ENCODE results near the gene METTL2B. TPM values are rescaled to one million over a fixed set of nuclear protein-coding genes. Genes with fewer than 3 reads are reported as not detected.
"Not testable (repeated sequence)": the region's sequence is repeated elsewhere in the genome, so short reads cannot be mapped to it uniquely, and the experiment has no call there.

METTL2B gene
- total RNA-seq, 4 donors from 2014 or later: 18.2 to 25.1 (median 19.8) TPM

DNA sequence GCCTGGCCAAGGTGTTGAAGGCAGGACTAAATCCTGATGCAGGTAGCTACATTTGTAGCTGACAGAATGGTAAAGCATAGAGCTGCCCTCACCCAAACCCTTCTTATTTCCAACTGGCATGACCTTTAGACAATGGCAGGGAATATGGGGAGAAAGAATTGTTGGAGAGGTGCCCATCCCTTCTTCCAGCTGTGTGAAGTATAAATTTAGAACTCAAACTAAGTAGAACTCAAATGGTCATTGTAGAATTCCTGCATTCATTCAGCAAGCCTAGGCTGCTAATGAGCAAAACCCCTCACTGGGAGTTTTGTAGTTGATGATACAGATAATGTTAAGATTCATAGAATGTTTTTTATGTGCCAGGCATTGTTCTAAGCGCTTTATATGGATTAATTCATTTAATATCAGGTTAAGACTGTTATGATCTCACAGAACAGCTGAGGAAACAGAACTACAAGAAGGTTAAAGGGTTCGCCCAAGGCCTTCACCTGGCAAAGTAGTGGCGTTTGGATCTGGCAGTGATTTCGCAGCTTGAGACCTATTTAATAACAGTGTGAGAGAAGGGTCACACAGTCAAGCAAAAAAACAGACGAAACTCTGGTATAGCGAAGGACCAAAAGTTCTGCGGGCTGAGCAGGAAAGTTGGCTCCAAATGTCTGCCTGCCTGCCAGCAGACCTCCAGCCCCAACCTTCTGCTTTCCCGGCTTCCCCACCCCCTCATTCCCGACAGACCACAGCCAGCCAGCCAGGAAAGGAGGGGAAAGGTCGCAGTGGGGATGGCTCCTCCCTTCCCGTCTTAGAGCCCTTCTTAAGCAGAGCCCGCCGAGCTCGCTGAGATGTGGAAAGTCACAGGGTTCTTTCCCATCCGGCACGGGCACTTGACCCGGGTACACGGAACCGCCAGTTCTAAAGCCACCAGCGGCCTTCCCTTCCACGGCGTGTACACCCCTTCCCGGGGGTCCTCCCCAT, 22.4 kb upstream of the METTL2B start:
- H3K4me3 ChIP-seq (ENCODE audit: low read depth, poor library complexity, severe bottlenecking): no peak overlapping the region
- peak; percentile 76 to 93 for DNase-seq (ENCODE audit: low spot score in 2 of 2)
- intact Hi-C loops (cut with DNase I; ENCODE audit: low total_unique reads): no loop called here
- no peak for TF ChIP-seq POLR2A (IDR thresholded peaks at IDR 0.05)
- TF ChIP-seq, protein P1, sequence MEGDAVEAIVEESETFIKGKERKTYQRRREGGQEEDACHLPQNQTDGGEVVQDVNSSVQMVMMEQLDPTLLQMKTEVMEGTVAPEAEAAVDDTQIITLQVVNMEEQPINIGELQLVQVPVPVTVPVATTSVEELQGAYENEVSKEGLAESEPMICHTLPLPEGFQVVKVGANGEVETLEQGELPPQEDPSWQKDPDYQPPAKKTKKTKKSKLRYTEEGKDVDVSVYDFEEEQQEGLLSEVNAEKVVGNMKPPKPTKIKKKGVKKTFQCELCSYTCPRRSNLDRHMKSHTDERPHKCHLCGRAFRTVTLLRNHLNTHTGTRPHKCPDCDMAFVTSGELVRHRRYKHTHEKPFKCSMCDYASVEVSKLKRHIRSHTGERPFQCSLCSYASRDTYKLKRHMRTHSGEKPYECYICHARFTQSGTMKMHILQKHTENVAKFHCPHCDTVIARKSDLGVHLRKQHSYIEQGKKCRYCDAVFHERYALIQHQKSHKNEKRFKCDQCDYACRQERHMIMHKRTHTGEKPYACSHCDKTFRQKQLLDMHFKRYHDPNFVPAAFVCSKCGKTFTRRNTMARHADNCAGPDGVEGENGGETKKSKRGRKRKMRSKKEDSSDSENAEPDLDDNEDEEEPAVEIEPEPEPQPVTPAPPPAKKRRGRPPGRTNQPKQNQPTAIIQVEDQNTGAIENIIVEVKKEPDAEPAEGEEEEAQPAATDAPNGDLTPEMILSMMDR (IDR thresholded peaks at IDR 0.05): no peak
- WGBS, 2 donors: 43 to 48% methylated on average over 21 to 23 of the region's 23 CpGs

DNA sequence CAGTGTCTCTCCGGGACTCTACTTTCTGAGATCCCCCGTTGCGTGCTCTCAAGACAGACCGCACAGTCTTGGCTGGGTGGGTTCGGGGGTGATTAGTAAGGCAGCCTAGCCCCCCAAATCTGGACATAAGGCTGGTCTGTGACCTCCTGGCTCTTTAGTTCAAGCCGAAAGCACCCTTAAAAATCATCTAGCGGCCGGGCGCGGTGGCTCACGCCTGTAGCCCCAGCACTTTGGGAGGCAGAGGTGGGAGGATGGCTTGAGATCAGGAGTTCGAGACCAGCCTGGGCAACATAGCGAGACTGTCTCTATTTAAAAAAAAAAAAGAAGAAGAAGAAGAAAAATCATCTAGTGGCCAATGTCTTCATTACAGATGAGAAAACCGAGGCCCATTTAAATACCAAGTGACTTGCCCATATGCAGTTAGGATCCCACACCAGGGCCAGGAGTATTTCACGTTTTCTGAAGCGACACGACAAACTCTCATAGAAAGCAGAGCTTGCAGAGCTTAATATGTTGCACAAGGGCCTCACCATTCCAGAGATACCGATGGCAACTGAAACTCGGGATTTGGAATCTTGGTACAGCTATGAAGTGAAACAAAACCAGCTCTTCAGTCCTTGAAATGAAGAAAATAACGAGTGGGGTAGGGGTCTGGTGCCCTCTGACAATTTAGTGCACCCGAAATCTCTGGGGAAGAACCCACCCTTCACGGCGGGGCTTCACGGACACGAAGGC, 21.6 kb upstream of the METTL2B start:
- H3K4me3 ChIP-seq (ENCODE audit: low read depth, poor library complexity, severe bottlenecking): no peak overlapping the region
- TF ChIP-seq, protein P1 (IDR thresholded peaks at IDR 0.05): no peak
- TF ChIP-seq POLR2A (IDR thresholded peaks at IDR 0.05): no peak
- 50 to 52% methylated on average over 25 of the region's 25 CpGs for WGBS, 2 donors
- no peak for DNase-seq (ENCODE audit: low spot score in 2 of 2)
- intact Hi-C loops (cut with DNase I; ENCODE audit: low total_unique reads): no loop called here

- intact Hi-C loops (cut with DNase I; ENCODE audit: low total_unique reads): no loop called here
- 0% methylated on average over 43 to 50 of the region's 64 CpGs for WGBS, 2 donors
- no peak for TF ChIP-seq POLR2A (IDR thresholded peaks at IDR 0.05)
- TF ChIP-seq, protein P1 (IDR thresholded peaks at IDR 0.05): no peak
- peak within 1 kb of the TSS; percentile 77 for H3K4me3 ChIP-seq (ENCODE audit: low read depth, poor library complexity, severe bottlenecking)
- peak; percentile 91 to 98 for DNase-seq (ENCODE audit: low spot score in 2 of 2)
Observed at GRCh38 chr7:128455543-128456254, 20.8 kb upstream of the METTL2B start, which contains the start of gene HILPDA. Gene HILPDA (plus strand): TSS chr7:128455878. CDS start chr7:128457269, 1,391 bp downstream.

DNA sequence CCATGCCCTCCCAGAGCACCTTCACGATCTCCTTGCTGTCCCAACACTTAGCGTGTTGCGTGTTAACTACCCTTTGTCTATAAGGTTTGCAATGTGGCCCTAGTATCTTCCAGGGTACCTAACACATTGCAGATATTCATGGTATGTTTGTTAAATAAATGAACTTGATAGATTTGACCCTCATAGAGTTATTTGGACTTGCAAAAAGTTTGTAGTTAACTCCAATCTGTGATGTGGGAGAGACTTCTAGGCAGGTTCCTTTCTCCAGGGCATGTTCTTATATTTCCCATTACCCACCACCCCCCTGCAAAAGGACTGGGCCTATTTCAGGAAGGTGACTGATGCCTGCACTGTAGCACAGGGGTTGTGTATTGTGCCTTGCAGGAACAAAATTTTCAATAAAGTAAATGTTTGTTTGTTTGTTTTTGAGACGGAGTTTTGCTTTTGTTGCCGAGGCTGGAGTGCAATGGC, 20.3 kb upstream of the METTL2B start:
- 2 to 5% methylated on average over 5 of the region's 5 CpGs for WGBS, 2 donors
- intact Hi-C loops (cut with DNase I; ENCODE audit: low total_unique reads): no loop called here
- TF ChIP-seq, protein P1 (IDR thresholded peaks at IDR 0.05): no peak
- no peak for TF ChIP-seq POLR2A (IDR thresholded peaks at IDR 0.05)
- H3K4me3 ChIP-seq (ENCODE audit: low read depth, poor library complexity, severe bottlenecking): peak overlapping the region; percentile 77
- DNase-seq (ENCODE audit: low spot score in 2 of 2): no peak

GRCh38 chr7:128457385-128457784, 19.2 kb upstream of the METTL2B start:
- DNase-seq (ENCODE audit: low spot score in 2 of 2); H3K4me3 ChIP-seq (ENCODE audit: low read depth, poor library complexity, severe bottlenecking); intact Hi-C loops (cut with DNase I; ENCODE audit: low total_unique reads): not testable (repeated sequence)
- WGBS, 2 donors: 59 to 63% methylated on average over 6 of the region's 6 CpGs
